Measurements from ENCODE around the gene P2RX7.
"Not testable (repeated sequence)": the region's sequence is repeated elsewhere in the genome, so short reads cannot be mapped to it uniquely, and the experiment has no call there.

The P2RX7 gene

GRCh38 chr12:121133838-121134237 lies 1.2 kb downstream of the P2RX7 start:
- in situ Hi-C loops (cut with MboI; ENCODE audit: low sequenced_read_pairs): no loop called here

GRCh38 chr12:121135320-121135719 lies 2.6 kb downstream of the P2RX7 start:
- in situ Hi-C loops (cut with MboI; ENCODE audit: low sequenced_read_pairs): no loop called here

GRCh38 chr12:121137512-121137911 lies 4.8 kb downstream of the P2RX7 start:
- in situ Hi-C loops (cut with MboI; ENCODE audit: low sequenced_read_pairs): no loop called here

- in situ Hi-C loops (cut with MboI; ENCODE audit: low sequenced_read_pairs): no loop called here
These were observed 5.6 kb downstream of the P2RX7 start for GRCh38 chr12:121138284-121138683.

GRCh38 chr12:121139286-121139685 lies 6.6 kb downstream of the P2RX7 start:
- in situ Hi-C loops (cut with MboI; ENCODE audit: low sequenced_read_pairs): no loop called here

GRCh38 chr12:121142171-121142950 lies 9.7 kb downstream of the P2RX7 start:
- in situ Hi-C loops (cut with MboI; ENCODE audit: low sequenced_read_pairs): no loop called here

GRCh38 chr12:121144416-121144914 lies 11.8 kb downstream of the P2RX7 start:
- in situ Hi-C loops (cut with MboI; ENCODE audit: low sequenced_read_pairs): no loop called here

GRCh38 chr12:121145221-121145620 lies 12.5 kb downstream of the P2RX7 start:
- in situ Hi-C loops (cut with MboI; ENCODE audit: low sequenced_read_pairs): no loop called here

- in situ Hi-C loops (cut with MboI; ENCODE audit: low sequenced_read_pairs): not testable (repeated sequence)
These were observed 16.6 kb downstream of the P2RX7 start for GRCh38 chr12:121149289-121149688.

- in situ Hi-C loops (cut with MboI; ENCODE audit: low sequenced_read_pairs): no loop called here
These were observed 22.2 kb downstream of the P2RX7 start for GRCh38 chr12:121154793-121155375.

GRCh38 chr12:121156365-121156764 lies 23.7 kb downstream of the P2RX7 start:
- in situ Hi-C loops (cut with MboI; ENCODE audit: low sequenced_read_pairs): no loop called here

- in situ Hi-C loops (cut with MboI; ENCODE audit: low sequenced_read_pairs): no loop called here
These were observed 25.4 kb downstream of the P2RX7 start for GRCh38 chr12:121158085-121158484.

GRCh38 chr12:121158728-121159351 lies 26.2 kb downstream of the P2RX7 start:
- in situ Hi-C loops (cut with MboI; ENCODE audit: low sequenced_read_pairs): not testable (repeated sequence)

- in situ Hi-C loops (cut with MboI; ENCODE audit: low sequenced_read_pairs): no loop called here
These were observed 27.0 kb downstream of the P2RX7 start for GRCh38 chr12:121159467-121160307.

- in situ Hi-C loops (cut with MboI; ENCODE audit: low sequenced_read_pairs): no loop called here
These were observed 29.7 kb downstream of the P2RX7 start for GRCh38 chr12:121162384-121162783.

- in situ Hi-C loops (cut with MboI; ENCODE audit: low sequenced_read_pairs): no loop called here
These were observed 30.3 kb downstream of the P2RX7 start for GRCh38 chr12:121162985-121163384.

GRCh38 chr12:121164839-121165238 lies 32.2 kb downstream of the P2RX7 start:
- in situ Hi-C loops (cut with MboI; ENCODE audit: low sequenced_read_pairs): not testable (repeated sequence)

- in situ Hi-C loops (cut with MboI; ENCODE audit: low sequenced_read_pairs): no loop called here
These were observed 32.6 kb downstream of the P2RX7 start for GRCh38 chr12:121165316-121165715.

GRCh38 chr12:121166356-121166755 lies 33.7 kb downstream of the P2RX7 start:
- in situ Hi-C loops (cut with MboI; ENCODE audit: low sequenced_read_pairs): no loop called here

- in situ Hi-C loops (cut with MboI; ENCODE audit: low sequenced_read_pairs): no loop called here
These were observed 34.6 kb downstream of the P2RX7 start for GRCh38 chr12:121167232-121167820.

GRCh38 chr12:121167951-121168350 lies 35.3 kb downstream of the P2RX7 start:
- in situ Hi-C loops (cut with MboI; ENCODE audit: low sequenced_read_pairs): no loop called here

Data from HL-60/S4 (cell line).